Spleen (tissue), 11 donors: Measurements from ENCODE around the gene TRIM66. TPM values are rescaled to one million over a fixed set of nuclear protein-coding genes. Genes with fewer than 3 reads are reported as not detected.

Experiments
- DNase-seq: peaks from one replicate; pipeline ENCODE4 v3.0.0-alpha.2; 2020
- H3K27ac ChIP-seq, 8 donors: fragments of 200-600 bp; sonication (generic) in 7 of 8; 1 replicate in 4 of 8; 2 replicates in 4 of 8; pipeline versions ENCODE4 v1.5.0 to v1.8.0; 2016 to 2021; ENCODE audit warnings: inconsistent platforms in 4 of 8, mild to moderate bottlenecking in 4 of 8, moderate library complexity in 1 of 8
- H3K27me3 ChIP-seq, 7 donors: fragments of 200-600 bp; sonication (generic) in 6 of 7; replicated peaks in 1 of 7; 1 replicate in 4 of 7; 2 replicates in 3 of 7; pipeline versions ENCODE4 v1.5.0 to v1.8.0; 2016 to 2021; ENCODE audit warnings: inconsistent platforms in 3 of 7, mild to moderate bottlenecking in 1 of 7
- H3K36me3 ChIP-seq, 6 donors: fragments of 200-600 bp; sonication (generic) in 5 of 6; 1 replicate in 4 of 6; 2 replicates in 2 of 6; pipeline versions ENCODE4 v1.5.0 to v1.8.0; 2016 to 2021; ENCODE audit warnings: inconsistent platforms in 2 of 6
- H3K4me1 ChIP-seq, 6 donors: fragments of 200-600 bp; sonication (generic) in 5 of 6; 1 replicate in 3 of 6; 2 replicates in 3 of 6; pipeline versions ENCODE4 v1.5.0 to v1.8.0; 2016 to 2021; ENCODE audit warnings: inconsistent platforms in 3 of 6
- H3K4me3 ChIP-seq, 8 donors: fragments of 200-600 bp; sonication (generic) in 7 of 8; 1 replicate in 4 of 8; 2 replicates in 4 of 8; pipeline versions ENCODE4 v1.5.0 to v1.8.0; 2016 to 2021; ENCODE audit warnings: inconsistent platforms in 4 of 8, mild to moderate bottlenecking in 4 of 8, moderate library complexity in 2 of 8
- H3K9me3 ChIP-seq, 8 donors: fragments of 200-600 bp; sonication (generic) in 7 of 8; 1 replicate in 4 of 8; 2 replicates in 4 of 8; pipeline versions ENCODE4 v1.5.0 to v1.8.0; 2016 to 2021; ENCODE audit warnings: inconsistent platforms in 4 of 8
- POLR2A ChIP-seq, 3 donors: fragments of 450-650 bp; IDR thresholded peaks; one replicate each; pipeline ENCODE4 v1.5.1; 2017; ENCODE audit warnings: antibody characterized with exemption in 3 of 3, mild to moderate bottlenecking in 1 of 3
- POLR2AphosphoS5 ChIP-seq, 3 donors: sonication (generic); formaldehyde crosslinking; IDR thresholded peaks; one replicate each; pipeline ENCODE4 v1.5.1; 2017; ENCODE audit warnings: antibody characterized with exemption in 3 of 3
- WGBS, 5 donors: extraction: QIAGEN DNeasy Blood & Tissue Kit in 3 of 5; methylation state at CpG; one replicate each; pipeline versions ENCODE4 v1.1.5 to v1.1.7; 2013 to 2018; 5-methylcytosine and 5-hydroxymethylcytosine counted together
- intact Hi-C: fragments of 100-400 bp; cut with DNase I; formaldehyde crosslinking; loops from one replicate; pipeline ENCODE4 v1.15.0; 2023; ENCODE audit warnings: low total_unique reads
- polyA plus RNA-seq, 3 donors: library from polyadenylated mRNA; stranded (reverse); fragments of 200-250 nt; gene quantifications; one replicate each; pipeline ENCODE4 v1.2.1, GENCODE V29; 2013
- total RNA-seq, 7 donors: library from RNA; depleted of rRNA in 3 of 7; stranded (reverse); fragments of >200 nt in 3 of 7; fragmentation: NEBNext Ultra II Directional in 4 of 7; extraction: Animal tissue kit (Norgen Biotek cat#: 25700) in 4 of 7; gene quantifications; one replicate each; pipeline versions ENCODE4 v1.1.0 to v1.2.1, GENCODE V29; 2016 to 2021
- TF ChIP-seq, protein P1 (sequence below), 11 experiments: fragments of 200-600 bp in 7 of 11; fragments of 450-650 bp in 4 of 11; sonication (generic) in 4 of 11; IDR thresholded peaks in 8 of 11; conservative IDR thresholded peaks in 3 of 11; 1 replicate in 7 of 11; 2 replicates in 4 of 11; pipeline versions ENCODE4 v1.4.0 to v1.8.0; 2016 to 2021; ENCODE audit warnings: antibody characterized with exemption in 11 of 11, inconsistent platforms in 4 of 11, mild to moderate bottlenecking in 1 of 11
- donor health status: healthy with polysubstance abuse.
- donor health status: DM: no; HTN: no; CAD: no; lungs with moderate emphysema.
- donor health status: DM: no; HTN: no; CAD: no.
- donor health status: Bipolar disorder and iron deficiency.
- donor health status: healthy.
- donor health status: DM: no; HTN: no; CAD: no.
- donor health status: DM: yes; HTN: yes; CAD: no.

Gene TRIM66
- total and polyA plus RNA-seq, 10 donors, result 0.86 to 22.8 (median 10.3) TPM

DNA sequence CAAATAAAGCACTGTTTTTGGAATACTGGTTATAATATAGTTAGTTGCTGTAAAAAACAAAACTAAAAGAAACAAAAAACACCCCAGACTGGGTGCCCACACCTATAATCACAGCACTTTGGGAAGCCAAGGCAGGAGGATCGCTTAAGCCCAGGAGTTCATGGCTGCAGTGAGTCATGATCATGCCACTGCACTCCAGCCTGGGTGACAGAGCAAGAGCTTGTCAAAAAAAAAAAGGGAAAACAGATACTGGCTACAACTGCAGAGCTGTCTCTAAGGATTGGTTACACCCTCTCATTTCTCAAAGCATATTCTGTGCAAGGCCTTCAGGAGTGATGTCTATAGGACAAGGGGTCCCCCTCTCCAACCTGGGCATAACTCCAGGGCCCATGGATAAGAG lies 73.8 kb downstream of the TRIM66 start:
- no peak for DNase-seq
- intact Hi-C loops, result no loop called here
- H3K27me3 ChIP-seq, result peaks cover 0 to 14% (median 0%) of the 10 kb centered on the region in 7 donors
- H3K27ac ChIP-seq, result no peak overlapping the region
- TF ChIP-seq, protein P1, sequence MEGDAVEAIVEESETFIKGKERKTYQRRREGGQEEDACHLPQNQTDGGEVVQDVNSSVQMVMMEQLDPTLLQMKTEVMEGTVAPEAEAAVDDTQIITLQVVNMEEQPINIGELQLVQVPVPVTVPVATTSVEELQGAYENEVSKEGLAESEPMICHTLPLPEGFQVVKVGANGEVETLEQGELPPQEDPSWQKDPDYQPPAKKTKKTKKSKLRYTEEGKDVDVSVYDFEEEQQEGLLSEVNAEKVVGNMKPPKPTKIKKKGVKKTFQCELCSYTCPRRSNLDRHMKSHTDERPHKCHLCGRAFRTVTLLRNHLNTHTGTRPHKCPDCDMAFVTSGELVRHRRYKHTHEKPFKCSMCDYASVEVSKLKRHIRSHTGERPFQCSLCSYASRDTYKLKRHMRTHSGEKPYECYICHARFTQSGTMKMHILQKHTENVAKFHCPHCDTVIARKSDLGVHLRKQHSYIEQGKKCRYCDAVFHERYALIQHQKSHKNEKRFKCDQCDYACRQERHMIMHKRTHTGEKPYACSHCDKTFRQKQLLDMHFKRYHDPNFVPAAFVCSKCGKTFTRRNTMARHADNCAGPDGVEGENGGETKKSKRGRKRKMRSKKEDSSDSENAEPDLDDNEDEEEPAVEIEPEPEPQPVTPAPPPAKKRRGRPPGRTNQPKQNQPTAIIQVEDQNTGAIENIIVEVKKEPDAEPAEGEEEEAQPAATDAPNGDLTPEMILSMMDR (IDR thresholded peaks at IDR 0.05 in 8 of 11, conservative IDR thresholded peaks at IDR 0.05 in 3 of 11), result no peak
- no peak for TF ChIP-seq POLR2A (IDR thresholded peaks at IDR 0.05)
- no peak for TF ChIP-seq POLR2AphosphoS5 (IDR thresholded peaks at IDR 0.05)
- peaks cover 0 to 14% (median 6%) of the 10 kb centered on the region in 6 donors for H3K4me1 ChIP-seq
- no peak overlapping the region for H3K4me3 ChIP-seq
- WGBS, 5 donors, result 88 to 97% (median 96%) methylated on average over 1 of the region's 1 CpG
- H3K36me3 ChIP-seq, result no peaks in the 10 kb centered on the region
- H3K9me3 ChIP-seq, result no peaks in the 10 kb centered on the region

DNA sequence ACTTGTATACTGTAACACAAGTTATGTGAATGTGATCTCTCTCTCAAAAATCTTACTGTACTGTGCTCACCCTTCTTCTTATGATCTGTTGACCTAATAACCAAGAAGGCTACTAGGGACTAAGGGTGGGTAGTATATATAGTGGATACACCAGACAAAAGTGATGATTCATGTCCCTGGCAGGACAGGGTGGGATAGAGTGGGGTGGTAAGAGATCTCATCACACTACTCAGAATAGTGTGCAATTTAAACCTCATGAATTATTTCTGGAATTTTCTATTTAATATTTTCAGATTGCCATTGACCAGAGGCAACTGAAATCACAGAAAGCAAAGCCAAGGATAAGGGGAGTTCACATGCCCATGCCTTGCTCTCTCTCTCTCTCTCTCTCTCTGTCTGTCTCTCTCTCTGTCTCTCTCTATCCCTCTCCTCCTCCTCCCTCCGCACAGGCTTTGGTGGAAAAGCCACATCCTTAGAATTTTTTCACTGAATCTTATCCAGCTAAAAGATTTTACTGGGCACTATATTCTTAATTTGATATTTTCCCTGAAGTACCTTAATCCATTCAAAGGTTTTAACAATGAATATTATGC lies 76.4 kb downstream of the TRIM66 start:
- WGBS, 5 donors, result 95 to 97% (median 95%) methylated on average over 1 of the region's 1 CpG
- Histone ChIP-seq H3K9me3 (no peaks in the 10 kb centered on the region), H3K27me3 (peaks cover 0 to 14% (median 0%) of the 10 kb centered on the region in 7 donors), H3K4me3 (no peak overlapping the region), H3K27ac (no peak overlapping the region), H3K4me1 (no peaks in the 10 kb centered on the region), H3K36me3 (no peaks in the 10 kb centered on the region)
- DNase-seq, result no peak
- intact Hi-C loops, result no loop called here
- TF ChIP-seq POLR2A (IDR thresholded peaks at IDR 0.05) (no peak), POLR2AphosphoS5 (IDR thresholded peaks at IDR 0.05) (no peak)

DNA sequence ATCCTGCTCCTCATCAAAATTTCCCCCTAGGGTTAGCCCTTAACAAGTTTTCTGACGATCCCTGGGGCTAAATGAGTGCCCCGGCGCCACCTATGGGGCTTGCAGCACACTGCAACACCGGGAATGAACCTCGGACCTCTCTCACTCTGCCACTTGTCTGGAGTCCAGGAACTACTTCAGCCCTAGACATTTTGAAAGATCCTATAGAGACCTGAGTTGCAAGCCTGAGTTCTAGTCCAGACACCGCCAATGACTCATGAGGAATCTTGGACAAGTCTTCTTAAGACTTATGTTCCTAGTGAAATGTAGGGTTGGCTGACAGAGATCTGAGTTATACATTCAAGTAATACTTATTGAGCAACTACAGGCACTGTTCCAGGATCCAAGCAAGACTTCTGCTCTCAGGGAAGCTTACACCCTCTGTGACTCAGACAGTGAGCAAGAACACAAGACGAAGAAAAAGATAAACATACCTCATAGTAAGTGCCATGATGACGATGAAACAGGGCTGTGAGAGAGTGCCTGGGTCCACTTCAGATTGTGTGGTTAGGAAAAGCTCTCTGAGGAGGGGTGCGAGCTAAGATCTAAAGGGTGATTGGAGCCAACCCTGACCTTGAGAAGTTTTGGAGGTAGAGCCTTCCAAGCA lies 78.3 kb downstream of the TRIM66 start:
- intact Hi-C loops, result no loop called here
- WGBS, 5 donors, result 27 to 35% (median 34%) methylated on average over 9 of the region's 9 CpGs
- no peak for DNase-seq
- H3K4me3 ChIP-seq, result no peak overlapping the region
- TF ChIP-seq POLR2A (IDR thresholded peaks at IDR 0.05), result no peak
- TF ChIP-seq, protein P1 (IDR thresholded peaks at IDR 0.05 in 8 of 11, conservative IDR thresholded peaks at IDR 0.05 in 3 of 11), result peak in 8 of 11 experiments; percentile 21 to 74 (median 64)
- H3K27ac ChIP-seq, result no peak overlapping the region
- H3K36me3 ChIP-seq, result no peaks in the 10 kb centered on the region
- H3K4me1 ChIP-seq, result no peaks in the 10 kb centered on the region
- peaks cover 0 to 14% (median 0%) of the 10 kb centered on the region in 7 donors for H3K27me3 ChIP-seq
- no peaks in the 10 kb centered on the region for H3K9me3 ChIP-seq

DNA sequence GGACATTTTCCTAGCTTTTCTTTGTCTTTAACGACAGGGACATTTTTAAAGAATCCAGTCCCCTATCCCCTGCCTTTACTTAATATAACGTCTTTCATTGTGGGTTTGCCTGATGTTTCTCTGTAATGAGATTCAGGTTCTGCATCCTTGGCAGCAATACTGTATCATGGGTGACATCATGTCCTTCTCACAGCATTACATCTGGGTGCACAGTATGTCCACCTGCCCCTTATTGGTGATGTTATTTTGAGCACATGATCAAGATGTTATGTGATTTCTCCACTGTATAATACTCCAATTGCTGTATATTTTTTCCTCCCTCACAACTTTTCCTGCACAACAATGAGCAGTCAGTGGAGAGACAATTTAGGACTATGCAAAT lies 78.8 kb downstream of the TRIM66 start:
- TF ChIP-seq, protein P1 (IDR thresholded peaks at IDR 0.05 in 8 of 11, conservative IDR thresholded peaks at IDR 0.05 in 3 of 11), result no peak
- TF ChIP-seq POLR2A (IDR thresholded peaks at IDR 0.05), result no peak
- TF ChIP-seq POLR2AphosphoS5 (IDR thresholded peaks at IDR 0.05), result no peak
- WGBS, 5 donors, result 83 to 93% (median 87%) methylated on average over 2 of the region's 2 CpGs
- H3K4me1 ChIP-seq, result no peaks in the 10 kb centered on the region
- peaks cover 0 to 14% (median 0%) of the 10 kb centered on the region in 7 donors for H3K27me3 ChIP-seq
- no peaks in the 10 kb centered on the region for H3K36me3 ChIP-seq
- H3K27ac ChIP-seq, result no peak overlapping the region
- no peaks in the 10 kb centered on the region for H3K9me3 ChIP-seq
- intact Hi-C loops, result no loop called here
- no peak overlapping the region for H3K4me3 ChIP-seq
- no peak for DNase-seq
